ENCODE data around the gene FSCN2.

DNA sequence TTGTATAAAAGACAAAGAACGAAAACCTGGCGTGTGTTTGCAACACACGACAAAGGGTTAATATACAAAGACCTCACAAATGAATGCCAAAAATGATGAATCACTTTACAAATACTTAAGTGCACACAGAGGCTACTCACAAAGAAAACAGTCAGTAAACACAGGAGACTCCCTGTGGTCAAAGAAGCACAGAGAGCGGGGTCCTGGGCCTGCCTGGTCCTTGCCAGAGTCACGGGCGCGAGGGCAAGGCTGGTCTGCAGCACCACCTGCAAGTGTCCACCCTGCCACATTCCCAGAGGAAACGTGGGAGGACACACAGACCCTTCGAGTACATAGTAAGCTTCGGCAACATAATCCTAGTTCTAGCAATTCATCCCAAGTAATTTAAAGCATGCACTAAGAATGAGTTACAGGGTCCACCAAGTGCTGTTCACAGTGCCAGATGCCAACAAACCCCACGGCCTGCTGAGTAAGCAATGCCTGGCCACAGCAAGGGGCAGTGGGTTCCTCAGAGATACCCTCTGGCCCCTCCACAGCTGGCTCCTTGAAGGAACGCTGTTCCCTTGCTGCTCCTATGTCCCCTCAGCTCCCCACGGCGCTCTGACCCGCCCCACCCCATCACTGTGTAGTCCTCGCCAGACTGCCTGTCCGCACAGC, 48.6 kb downstream of the FSCN2 start:
- TF ChIP-seq, protein P1, sequence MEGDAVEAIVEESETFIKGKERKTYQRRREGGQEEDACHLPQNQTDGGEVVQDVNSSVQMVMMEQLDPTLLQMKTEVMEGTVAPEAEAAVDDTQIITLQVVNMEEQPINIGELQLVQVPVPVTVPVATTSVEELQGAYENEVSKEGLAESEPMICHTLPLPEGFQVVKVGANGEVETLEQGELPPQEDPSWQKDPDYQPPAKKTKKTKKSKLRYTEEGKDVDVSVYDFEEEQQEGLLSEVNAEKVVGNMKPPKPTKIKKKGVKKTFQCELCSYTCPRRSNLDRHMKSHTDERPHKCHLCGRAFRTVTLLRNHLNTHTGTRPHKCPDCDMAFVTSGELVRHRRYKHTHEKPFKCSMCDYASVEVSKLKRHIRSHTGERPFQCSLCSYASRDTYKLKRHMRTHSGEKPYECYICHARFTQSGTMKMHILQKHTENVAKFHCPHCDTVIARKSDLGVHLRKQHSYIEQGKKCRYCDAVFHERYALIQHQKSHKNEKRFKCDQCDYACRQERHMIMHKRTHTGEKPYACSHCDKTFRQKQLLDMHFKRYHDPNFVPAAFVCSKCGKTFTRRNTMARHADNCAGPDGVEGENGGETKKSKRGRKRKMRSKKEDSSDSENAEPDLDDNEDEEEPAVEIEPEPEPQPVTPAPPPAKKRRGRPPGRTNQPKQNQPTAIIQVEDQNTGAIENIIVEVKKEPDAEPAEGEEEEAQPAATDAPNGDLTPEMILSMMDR (IDR thresholded peaks at IDR 0.05; ENCODE audit: low read length), result no peak
- TF ChIP-seq EZH2 (optimal IDR thresholded peaks at IDR 0.05; ENCODE audit: low read depth, low read length), result no peak
- no peak for TF ChIP-seq EZH2phosphoT487 (IDR thresholded peaks at IDR 0.05; ENCODE audit: low read length)

Measured in MM.1S (cell line).